GM21528 (cell line): ENCODE results near the gene HPSE2.
"Not testable (repeated sequence)": the region's sequence is repeated elsewhere in the genome, so short reads cannot be mapped to it uniquely, and the experiment has no call there.

Experiments used
- ATAC-seq: cut with Tn5 transposase; IDR thresholded peaks from one replicate; pipeline ENCODE4 v1.9.1; 2021; ENCODE audit warnings: mild to moderate bottlenecking, moderate library complexity; ENCODE audit not compliant: unreplicated experiment, low FRiP score

The HPSE2 gene

DNA sequence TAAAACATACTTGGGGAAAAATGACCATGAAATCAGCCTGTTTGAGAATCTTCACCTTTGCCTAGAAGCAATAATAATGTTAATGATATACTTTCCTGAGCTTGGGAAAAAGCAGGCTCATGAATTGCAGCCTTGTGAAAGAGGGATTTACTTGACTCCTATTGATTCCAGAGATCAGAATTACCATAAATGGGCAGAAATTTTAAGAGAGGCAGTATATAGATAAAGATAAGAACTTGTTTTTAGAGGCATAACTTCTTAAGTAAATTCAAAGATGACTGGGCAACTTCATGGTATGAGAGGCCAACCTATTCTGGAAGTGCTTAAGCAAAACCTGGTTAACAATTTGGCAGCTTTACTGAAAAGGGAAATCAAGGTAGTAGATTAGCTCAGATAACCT, 225.4 kb downstream of the HPSE2 start:
- no peak for ATAC-seq

DNA sequence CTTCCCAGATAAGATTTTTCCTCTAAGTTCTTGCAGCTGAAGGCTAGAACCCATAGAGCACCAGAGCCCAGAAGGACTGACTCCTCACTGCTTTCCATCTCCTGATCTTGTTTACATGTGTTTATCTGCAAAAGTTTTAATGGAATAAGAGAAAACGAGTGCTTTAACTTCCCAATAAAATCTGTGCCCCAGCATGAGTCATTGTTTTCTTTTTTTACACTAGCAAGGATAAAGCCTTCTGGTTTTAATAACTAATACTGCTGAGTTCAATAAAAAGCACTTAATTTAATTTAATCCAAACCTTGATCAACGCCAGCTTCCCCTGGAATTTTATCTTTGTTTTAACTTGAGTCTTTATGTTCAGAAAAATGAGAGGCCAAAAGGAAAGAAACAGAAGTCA, 227.6 kb downstream of the HPSE2 start:
- no peak for ATAC-seq

DNA sequence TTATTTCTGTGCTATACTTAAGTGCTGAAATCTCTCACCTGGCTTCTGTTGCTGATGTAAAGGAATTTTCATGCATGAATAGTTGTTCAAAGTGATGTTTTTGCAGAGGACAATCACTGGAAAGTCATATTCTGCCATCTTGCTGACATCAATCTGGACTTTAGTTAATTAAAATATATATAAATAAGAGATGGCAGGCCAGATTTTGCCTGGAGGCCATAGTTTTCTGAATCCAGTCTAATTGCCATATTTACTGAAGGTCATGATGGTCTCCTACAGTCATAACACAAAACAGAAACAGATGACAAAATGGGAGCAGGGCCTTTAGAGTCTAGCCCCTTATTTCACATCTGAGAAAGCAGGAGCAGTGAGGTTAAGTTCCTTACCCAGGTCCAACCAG, 228.2 kb downstream of the HPSE2 start:
- no peak for ATAC-seq

DNA sequence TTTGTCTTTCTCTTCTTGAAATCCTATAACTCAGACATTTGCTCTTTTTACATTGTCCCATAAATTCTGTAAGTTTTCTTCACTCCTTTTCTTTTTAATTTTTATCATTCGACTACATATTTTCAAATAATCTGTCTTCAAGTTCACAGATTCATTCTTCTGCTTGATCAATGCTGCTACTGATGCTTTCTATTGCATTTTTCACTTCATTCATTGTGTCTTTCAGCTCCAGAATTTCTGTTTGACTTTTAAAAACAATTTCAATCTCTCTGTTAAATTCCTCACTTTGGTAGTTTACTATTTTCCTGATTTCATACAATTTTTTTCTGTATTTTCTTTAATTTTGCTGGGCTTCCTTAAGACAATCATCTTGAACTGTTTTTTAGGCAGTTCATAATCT, 230.4 kb downstream of the HPSE2 start:
- ATAC-seq = no peak

DNA sequence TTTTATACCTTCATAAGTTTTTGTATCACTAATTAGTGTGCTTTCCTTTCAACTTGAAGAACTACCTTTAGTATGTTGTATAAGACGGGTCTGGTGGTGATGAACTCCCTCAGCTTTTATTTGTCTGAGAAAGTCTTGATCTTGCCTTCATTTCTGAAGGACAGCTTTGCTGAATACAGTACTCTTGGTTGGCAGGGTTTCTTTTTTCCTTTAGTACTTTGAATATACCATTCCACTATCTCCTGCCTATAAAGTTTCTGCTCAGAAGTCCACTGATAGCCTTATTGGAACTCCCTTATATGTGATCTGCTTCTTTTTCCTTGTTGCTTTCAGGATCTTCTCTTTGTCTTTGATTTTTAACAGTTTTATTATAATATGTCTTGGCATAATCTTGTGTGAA, 230.9 kb downstream of the HPSE2 start:
- ATAC-seq = no peak

DNA sequence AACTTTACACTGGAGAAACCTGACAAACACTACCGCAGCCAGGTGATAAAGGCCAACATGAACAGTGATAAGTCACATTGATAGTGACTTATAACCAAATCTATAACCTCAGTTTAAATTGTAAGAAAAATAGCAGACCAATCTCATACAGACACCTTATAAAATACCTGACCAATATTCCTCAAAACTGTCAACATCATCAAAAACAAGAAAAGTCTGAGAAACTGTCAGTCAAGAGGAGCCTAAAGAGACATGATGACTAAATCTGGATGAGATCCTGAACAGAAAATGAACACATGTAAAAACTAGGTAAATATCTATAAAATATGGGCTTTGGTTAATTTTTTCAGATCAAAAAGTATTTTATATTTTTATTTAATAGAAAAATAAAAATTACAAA, 233.3 kb downstream of the HPSE2 start:
- ATAC-seq = no peak

DNA sequence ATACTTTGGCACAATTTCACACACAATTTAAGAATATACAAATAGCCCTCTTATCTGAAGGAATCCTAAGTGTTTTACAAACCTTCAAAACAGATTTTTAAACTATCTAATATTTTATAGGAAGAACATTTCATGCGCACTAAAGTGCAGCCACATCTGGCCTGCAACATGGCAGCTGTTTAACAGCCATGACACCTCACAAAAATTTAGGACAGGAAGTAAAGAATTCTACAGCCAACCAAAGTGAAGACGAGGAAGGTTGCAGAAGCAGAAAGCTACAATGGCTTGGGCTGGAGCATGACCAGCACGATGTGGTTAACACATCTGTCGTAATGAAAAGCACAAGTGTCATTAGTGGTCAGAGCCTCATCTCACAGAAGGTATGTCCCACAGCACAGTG, 238.1 kb downstream of the HPSE2 start:
- ATAC-seq = no peak

DNA sequence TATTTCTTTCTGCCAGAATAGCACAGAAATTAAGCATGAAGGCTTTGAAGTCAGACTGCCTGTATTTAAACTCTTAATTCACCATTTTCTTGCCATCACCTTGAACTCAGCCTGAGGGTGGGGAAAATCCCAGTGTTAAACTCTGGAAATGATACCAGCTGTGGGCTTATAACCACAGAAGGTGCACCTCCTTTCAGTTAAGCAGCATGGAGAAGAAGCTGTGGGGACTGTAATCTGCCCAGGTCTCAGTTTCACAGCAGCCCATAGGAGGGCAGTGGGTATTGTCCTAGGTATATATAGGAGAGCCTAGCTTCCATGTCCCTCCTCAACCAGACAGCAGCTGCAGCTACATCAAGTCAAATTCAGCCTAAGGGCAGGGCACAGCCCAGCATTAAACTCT, 241.6 kb downstream of the HPSE2 start:
- no peak for ATAC-seq

DNA sequence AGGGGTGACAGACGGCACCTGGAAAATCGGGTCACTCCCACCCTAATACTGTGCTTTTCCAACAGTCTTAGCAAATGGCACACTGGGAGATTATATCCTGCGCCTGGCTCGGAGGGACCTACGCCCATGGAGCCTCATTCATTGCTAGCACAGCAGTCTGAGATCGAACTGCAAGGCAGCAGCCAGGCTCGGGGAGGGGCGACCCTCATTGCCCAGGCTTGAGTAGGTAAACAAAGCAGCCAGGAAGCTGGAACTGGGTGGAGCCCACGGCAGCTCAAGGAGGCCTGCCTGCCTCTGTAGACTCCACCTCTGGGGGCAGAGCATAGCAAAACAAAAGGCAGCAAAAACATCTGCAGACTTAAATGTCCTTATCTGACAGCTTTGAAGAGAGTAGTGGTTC, 251.9 kb downstream of the HPSE2 start:
- not testable (repeated sequence) for ATAC-seq

DNA sequence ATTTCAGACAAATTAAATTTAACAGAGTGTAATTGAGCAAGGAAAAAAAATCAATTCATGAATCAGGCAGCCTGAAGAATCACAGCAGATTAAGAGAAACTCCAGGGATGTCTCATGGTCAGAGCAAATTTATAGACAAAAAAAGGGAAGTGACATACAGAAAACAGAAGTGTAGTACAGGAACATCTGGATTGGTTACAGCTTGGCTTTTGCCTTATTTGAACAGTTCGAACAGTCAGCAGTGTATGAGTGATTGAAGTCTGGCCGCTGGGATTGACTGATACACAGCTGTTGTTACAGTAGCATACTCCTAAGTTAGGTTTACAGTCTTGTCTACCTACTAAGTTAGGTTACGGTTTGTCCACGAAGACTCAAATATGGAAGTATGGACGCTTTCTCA, 255.3 kb downstream of the HPSE2 start:
- ATAC-seq = no peak

DNA sequence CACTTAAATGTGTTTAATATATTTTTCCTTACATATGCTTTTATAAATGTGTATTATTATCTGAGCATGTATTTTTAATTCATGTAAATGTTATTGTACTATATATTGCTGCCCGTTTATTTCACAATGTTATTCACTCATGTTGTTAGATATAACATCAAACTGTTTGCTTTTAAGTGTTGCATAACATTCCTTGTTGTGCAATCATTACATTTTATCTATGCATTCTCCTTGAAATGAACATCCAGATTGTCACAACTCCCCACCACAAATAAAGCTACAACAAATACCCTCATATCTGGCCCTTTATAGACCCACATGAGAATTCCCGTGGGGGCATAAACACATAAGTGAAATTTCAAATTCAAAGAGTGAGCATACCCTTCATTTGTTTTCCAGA, 264.2 kb downstream of the HPSE2 start:
- no peak for ATAC-seq

DNA sequence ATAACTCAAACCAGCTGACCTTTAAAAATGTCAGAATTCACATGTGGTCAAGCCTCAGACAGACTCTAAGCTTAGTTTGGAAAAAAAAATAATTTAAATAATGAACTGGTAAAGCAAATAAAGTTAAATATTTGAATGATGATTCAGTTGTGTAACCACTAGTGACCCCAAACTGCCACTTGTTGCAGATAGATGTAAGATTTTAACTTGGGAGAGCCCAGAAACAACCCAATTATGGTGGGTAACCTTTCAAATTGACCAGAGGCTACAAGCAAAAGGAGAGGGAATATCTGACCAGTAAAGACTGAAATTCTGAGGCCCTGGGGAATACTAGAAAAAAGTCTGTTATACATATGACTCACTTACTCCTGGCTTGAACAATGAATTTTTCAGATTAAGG, 268.1 kb downstream of the HPSE2 start:
- ATAC-seq = no peak

DNA sequence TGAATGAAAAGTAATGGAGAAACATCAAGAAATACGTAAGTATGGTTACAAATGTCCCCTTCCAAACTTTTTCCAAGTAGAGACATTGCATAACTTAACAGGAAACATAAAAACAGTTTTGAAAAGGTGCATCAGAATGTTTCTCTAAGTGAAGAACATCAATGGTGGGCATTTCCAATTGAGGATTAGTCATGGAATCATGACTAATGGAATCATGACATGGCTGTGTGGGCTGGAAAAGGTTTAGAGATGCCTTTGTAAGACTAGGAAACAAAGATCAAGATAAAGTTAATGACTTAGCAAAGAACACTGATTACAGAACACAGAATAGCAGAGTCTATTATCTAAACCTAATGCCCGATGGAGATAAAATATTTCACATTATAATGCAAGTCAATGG, 272.0 kb downstream of the HPSE2 start:
- ATAC-seq = no peak

DNA sequence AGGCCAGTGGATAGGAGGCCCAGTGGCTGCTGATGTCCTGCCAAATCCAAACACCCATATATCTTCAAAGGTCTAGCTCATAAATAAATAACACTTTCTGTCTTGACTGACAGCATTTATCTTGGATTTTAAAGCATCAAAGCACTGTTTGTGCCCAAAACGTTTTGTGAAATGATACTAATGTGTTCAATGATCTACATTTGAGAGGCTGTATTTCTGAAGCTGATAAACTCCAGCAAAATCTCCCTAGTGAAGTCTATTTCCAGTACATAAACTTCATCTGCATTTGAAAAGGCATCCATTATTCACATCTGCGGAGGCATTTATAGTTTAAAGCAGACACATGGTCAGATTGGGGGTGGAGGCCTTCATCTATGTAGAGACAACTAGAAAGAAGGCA, 276.3 kb downstream of the HPSE2 start:
- no peak for ATAC-seq

DNA sequence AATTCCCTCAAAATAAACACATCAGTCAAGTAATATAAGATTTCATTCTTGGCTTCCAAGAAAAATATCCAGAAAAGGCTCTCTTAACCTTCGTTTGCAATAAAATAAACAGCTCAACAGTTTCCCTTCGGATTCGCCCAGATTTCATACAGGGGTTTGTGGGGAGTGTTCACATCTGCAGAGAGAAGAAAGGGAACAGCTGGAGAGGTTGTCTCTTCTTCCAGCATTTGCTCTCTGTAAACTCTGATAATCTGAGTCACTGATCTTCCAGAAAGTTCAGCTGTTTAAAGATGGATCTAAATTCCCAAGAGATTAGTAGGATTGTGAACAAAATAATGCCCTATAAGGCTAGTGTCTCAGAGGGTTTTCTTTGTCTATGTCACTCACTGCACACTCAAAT, 277.9 kb downstream of the HPSE2 start:
- ATAC-seq = no peak

DNA sequence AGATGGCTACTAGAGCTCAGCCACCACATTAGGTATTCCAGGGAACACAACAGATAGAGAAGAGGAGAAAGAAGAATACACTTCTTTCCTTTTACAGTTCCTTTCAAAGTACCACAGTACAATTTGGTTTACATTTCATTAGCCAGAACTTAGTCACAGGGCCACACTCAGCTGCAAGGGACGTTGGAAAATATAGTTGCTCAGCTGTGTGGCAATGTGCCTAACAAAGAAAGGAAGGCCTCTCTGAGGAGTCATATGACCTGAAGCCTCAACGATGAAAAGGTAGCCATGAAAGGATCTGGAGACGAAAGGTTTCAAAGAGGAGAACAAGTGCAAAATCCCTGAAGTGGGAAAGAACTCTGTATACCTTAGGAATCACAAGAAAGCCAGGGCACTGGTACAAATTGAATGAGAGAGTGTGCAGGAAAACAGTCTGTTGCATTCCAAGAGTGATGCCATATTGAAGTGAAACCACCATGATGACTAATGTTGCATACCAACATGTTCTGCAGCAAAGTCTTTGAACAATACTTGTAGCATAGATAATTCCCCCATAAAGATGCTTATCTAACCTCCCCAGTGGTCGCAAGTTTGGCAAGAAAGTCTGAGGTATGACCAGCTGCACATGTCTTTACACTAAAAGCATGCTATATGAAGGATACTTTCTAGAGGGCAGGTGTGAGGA, 278.9 kb downstream of the HPSE2 start:
- ATAC-seq = no peak

DNA sequence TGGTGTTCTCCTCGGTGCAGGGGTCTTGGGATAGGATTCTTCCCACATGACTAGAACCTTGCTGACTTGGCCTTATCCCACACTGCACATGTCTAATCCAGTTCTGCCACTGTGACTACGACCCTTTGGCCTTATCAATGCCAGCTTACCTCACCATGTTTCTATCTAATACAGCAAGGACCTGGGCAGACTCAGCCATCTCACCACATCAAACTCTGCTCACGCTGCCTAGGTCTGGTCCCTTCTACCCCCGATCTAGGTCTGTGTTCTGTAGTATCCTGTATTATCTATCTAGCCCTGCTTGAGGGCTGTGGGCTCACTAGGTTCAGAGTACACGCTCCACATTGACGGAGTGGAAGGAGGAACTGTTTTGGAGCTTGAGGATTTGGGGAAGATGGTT, 282.4 kb downstream of the HPSE2 start:
- no peak for ATAC-seq

DNA sequence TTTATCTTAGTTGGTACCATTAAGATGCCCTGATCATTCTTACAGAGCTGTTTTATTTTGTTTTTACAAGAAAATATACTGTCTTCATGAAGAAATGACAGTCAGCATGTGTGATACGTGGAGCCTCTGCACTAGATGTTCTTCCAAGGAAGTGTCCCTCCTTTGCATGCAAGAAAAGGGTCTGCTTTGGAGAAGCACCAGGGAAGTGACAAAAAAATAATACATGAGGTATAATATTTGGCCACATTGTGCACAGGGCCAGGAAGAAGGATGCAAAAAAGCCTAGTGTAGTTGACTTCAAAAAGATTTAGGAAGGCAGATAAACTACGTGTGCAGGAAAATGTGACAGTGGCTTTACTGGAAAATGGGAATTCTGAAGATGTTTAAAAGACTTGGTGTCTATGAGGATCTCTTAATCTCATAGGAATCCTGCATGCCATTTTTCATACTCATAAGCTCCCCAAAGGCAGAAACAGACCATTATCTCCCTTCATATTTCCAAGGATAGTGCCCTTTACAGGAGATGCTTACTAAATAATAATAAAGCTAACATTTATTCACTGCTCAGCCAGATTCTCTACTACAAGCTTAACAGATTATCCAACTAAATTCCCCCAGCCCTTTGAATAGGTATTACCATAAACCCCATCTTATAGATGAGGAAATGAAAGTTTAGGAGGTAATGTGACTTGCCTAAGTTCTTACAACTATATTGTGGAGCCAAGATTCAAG, 284.2 kb downstream of the HPSE2 start:
- ATAC-seq = no peak

DNA sequence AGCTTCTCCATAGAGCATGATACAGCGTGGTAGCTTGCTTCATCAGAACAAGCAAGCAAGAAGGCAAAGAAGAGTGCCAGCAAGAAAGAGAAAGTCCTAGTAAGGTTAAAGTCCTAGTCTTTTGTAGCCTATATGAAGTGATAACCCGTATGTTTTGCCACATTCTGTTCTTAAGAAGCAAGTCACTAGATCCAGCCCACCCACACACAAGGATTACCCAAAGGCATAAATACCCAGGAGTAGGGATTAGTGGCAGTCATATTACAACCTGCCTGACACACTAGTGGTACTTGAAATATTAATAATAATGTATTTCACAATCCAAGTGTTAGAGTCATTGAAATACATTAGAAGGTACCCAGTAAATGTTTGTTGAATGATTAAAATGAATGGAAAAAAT, 285.5 kb downstream of the HPSE2 start:
- no peak for ATAC-seq

DNA sequence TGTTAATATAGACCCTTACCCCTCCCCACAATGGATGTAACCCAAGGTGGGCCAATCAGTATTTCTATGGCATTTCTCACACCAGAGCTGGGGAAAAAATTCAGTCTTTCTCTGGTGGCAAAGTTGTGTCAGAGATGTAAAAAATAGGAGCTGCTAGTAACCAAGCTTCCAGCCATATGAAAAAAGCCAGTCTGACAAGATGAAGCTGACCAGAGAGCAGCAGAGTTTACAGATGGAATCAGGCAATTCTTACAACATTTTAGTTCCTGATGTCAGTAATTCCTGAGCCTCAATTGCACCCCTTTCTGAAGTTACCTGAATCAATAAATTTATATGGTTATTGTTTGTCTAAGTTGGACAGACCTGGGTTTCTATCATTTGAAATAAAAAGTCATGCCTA, 286.3 kb downstream of the HPSE2 start:
- no peak for ATAC-seq

DNA sequence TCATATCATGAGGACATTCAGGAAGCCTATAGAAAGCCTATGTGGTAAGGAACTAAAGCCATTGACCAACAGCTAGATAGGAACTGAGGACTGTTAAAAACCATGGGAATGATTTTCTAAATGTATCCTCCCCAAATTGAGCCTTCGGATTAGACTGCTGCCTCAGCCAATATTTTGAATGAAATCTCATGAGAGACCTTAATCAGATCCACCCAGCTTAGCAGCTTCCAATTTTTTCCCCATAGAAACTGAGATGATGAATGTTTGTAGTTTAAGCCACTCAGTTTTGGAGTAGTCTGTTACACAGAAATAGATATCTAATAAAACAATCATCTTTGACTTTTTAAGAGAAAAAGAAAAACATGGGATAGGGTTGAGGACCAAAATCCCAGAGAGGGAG, 292.0 kb downstream of the HPSE2 start:
- no peak for ATAC-seq

DNA sequence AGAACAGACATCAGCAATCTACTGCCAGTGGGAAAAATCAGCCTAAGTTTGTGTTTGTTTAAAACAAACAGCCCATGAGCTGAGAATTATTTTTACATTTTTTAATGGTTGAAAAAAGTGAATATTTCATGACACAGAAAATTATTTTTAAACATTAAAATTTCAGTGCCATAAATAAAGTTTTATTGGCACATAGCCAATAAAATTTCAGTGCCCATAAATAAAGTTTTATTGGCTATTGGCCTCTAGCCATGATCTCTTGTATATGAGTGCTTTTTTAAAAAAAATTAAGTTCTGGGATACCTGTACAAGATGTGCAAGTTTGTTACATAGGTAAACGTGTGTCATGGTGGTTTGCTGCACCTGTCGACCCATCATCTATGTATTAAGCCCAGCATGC, 305.9 kb downstream of the HPSE2 start:
- ATAC-seq = no peak
